SK-N-SH treated with all-trans-retinoic acid at 6 μM for 48 hours (cell line): Measurements from ENCODE around the gene SHB.

Experiments used
- ARNTL ChIP-seq: fragments of 450-650 bp; formaldehyde crosslinking; IDR thresholded peaks from 2 replicates; pipeline ENCODE4 v1.5.0; 2020; ENCODE audit warnings: low read depth, mild to moderate bottlenecking, moderate library complexity, borderline replicate concordance
- PATZ1 ChIP-seq: fragments of 250-450 bp; sonication (Bioruptor Pico); IDR thresholded peaks from 2 replicates; pipeline ENCODE4 v1.8.0; 2020; ENCODE audit warnings: mild to moderate bottlenecking, moderate library complexity, borderline replicate concordance
- POU6F1 ChIP-seq: fragments of 250-450 bp; sonication (Bioruptor Pico); IDR thresholded peaks from 2 replicates; pipeline ENCODE4 v1.8.0; 2021; ENCODE audit warnings: low read depth, mild to moderate bottlenecking, moderate library complexity, borderline replicate concordance
- ZNF565 ChIP-seq: fragments of 450-650 bp; formaldehyde crosslinking; conservative IDR thresholded peaks from 2 replicates; pipeline ENCODE4 v1.5.0; 2020; ENCODE audit warnings: low read depth, mild to moderate bottlenecking, moderate library complexity

GRCh38 chr9:37956904-37957663 lies 111.9 kb downstream of the SHB start:
- TF ChIP-seq POU6F1 (CRISPR knock-in tag) = no peak
- no peak for TF ChIP-seq ARNTL (CRISPR knock-in tag)
- TF ChIP-seq PATZ1 (CRISPR knock-in tag) = no peak
- TF ChIP-seq ZNF565 (CRISPR knock-in tag) = no peak
